Activated T-cell treated with anti-CD3 and anti-CD28 coated beads, Interleukin-2, amount 50 U/mL, for 24 hours (primary cell): ENCODE results near the gene PCDH8.
"Not testable (repeated sequence)": the region's sequence is repeated elsewhere in the genome, so short reads cannot be mapped to it uniquely, and the experiment has no call there.

Source experiments
- DNase-seq: peaks from one replicate; pipeline ENCODE4 v3.0.0-alpha.2; 2020
- H3K27ac Mint-ChIP-seq: 2 replicates; pipeline ENCODE4 v1.8.0; 2020; ENCODE audit warnings: mild to moderate bottlenecking, mixed read lengths
- H3K27me3 Mint-ChIP-seq: 2 replicates; pipeline ENCODE4 v1.8.0; 2020; ENCODE audit warnings: mixed read lengths
- H3K36me3 Mint-ChIP-seq: 2 replicates; pipeline ENCODE4 v1.8.0; 2020; ENCODE audit warnings: low read depth, mixed read lengths
- H3K4me1 Mint-ChIP-seq: 2 replicates; pipeline ENCODE4 v1.8.0; 2020; ENCODE audit warnings: low read depth, mixed read lengths
- H3K4me3 Mint-ChIP-seq: 2 replicates; pipeline ENCODE4 v1.8.0; 2020; ENCODE audit warnings: mild to moderate bottlenecking, moderate library complexity, mixed read lengths
- H3K9me3 Mint-ChIP-seq: 2 replicates; pipeline ENCODE4 v1.8.0; 2020; ENCODE audit warnings: mixed read lengths

PCDH8 gene

DNA sequence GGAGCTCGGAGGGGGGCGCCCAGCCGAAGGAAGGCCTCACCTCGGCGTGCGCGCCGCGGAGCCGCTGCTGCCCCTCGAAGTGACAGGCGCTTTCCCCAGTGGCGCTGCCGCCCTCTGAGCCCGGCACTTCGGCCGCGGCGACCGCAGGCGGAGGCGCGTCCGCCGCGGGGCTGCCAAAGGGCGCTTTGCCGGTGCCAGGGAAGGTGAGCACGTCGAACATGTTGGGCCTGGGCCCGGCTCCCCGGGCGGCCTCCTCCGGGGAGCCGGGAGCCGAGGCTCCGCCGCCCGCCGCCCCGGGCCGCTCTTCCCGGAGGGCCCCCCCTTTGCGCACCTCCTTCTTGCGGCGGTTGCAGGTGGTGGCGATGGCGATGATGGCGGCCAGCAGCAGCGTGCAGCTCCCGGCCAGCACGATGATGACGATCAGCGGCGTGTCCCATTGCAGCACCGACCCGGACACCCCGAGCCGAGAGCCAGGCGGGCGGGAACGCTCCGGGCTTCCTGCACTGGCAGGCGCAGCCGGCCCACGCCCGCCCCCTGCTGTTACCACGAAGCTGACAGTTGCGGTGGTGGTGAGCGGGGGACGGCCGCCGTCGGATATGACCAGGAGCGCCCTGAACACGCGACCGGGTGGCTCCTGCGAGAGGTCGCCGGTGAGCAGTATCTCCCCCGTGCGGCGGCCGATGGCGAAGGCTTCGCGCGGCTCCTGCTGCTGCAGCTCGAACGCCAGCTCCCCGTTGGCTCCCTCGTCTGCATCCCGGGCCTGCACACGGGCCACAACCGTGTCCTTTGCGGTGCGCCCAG is 2.5 kb downstream of the PCDH8 start:
- Mint-ChIP-seq H3K4me3 (no peak overlapping the region), H3K27ac (peak overlapping the region; percentile 59), H3K4me1 (peaks cover 20% of the 10 kb centered on the region), H3K27me3 (peaks cover 76% of the 10 kb centered on the region), H3K36me3 (no peaks in the 10 kb centered on the region), H3K9me3 (peaks cover 2% of the 10 kb centered on the region)
- DNase-seq: peak; percentile 48

DNA sequence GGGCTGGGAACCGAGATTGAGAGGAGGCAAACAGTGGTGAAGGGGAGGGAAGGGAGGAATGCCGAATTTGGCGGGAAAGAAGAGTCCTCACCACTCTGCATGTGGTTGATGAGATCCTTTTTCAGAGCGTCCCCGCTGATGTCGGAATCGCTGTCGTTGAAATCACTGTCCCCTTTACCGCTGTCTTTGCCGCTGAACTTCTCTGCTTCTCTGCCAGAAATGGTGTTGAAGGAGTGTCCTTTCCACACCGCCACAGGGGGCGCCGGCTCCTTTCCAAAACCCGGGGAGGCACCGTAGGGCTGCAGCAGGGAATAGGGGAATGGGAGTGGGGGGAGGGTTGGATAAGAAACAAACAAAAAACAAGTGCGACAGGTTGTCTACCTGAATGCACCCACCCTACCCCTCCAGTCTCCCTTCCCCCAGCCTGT is 3.1 kb downstream of the PCDH8 start:
- Mint-ChIP-seq H3K9me3 (no peaks in the 10 kb centered on the region), H3K27ac (peak overlapping the region; percentile 27), H3K4me3 (no peak overlapping the region), H3K27me3 (peaks cover 76% of the 10 kb centered on the region), H3K4me1 (peaks cover 14% of the 10 kb centered on the region), H3K36me3 (no peaks in the 10 kb centered on the region)
- no peak for DNase-seq

DNA sequence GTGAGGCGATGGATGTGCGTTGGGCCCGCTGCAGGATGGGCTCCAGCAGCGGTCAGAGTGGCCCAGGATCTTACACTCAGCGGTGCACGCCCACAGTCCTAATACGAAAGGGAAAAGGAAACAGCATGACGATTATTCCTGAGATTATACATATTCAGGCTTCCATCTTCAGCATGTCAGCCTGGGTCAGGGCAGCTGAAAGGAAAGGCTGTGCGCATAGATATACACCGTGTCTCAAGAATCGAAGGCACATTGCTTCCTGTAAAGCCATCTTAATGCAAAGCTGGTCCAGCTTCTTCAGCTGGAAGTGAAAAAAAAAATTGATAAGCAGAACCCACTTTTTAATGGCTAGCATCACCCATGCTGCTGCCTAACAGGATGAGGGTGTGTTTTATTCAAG is 3.6 kb downstream of the PCDH8 start:
- H3K9me3 Mint-ChIP-seq: no peaks in the 10 kb centered on the region
- DNase-seq: no peak
- H3K36me3 Mint-ChIP-seq: no peaks in the 10 kb centered on the region
- no peak overlapping the region for H3K4me3 Mint-ChIP-seq
- peaks cover 76% of the 10 kb centered on the region for H3K27me3 Mint-ChIP-seq
- H3K4me1 Mint-ChIP-seq: peaks cover 8% of the 10 kb centered on the region
- peak overlapping the region; percentile 27 for H3K27ac Mint-ChIP-seq

DNA sequence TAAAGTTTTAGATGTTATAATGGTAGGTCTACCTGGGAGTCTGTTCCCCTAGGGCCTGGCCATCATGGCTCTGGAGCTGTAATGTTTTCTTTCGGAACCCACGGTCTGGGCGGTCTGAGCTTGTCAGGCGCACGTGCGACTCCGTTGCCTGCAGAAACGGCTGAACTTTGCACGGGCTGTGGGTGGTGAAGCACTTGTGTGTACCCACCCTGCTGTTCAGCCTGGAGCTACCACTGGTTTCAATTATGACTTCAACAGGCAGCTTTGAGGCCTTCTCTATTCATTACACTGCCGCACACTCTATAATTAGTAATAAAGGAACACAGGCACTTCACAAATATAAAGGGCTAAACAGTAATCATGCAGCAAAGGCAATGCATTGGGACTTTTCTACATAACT is 6.0 kb downstream of the PCDH8 start:
- no peak overlapping the region for H3K4me3 Mint-ChIP-seq
- peaks cover 3% of the 10 kb centered on the region for H3K4me1 Mint-ChIP-seq
- peaks cover 75% of the 10 kb centered on the region for H3K27me3 Mint-ChIP-seq
- H3K36me3 Mint-ChIP-seq: no peaks in the 10 kb centered on the region
- H3K9me3 Mint-ChIP-seq: no peaks in the 10 kb centered on the region
- H3K27ac Mint-ChIP-seq: no peak overlapping the region
- no peak for DNase-seq

DNA sequence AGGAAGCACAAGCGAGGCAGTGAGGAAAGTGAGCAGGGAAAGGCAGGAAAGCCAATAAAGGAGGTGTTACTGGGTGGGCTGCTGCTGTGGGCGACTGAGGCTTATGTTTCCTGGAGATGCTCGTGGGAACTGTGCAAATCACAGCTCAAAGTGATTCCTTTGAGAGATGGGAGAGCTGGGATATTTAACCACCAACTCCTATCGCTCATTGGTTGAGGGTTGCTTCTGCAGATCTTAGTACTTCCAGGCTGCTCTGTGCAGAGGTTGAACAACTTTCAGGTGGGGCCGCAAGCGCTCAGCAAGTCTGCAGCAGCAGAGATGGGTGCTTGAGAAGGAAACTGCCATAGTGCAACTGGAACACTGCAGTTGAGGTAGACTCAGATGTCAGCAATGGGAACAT is 8.4 kb downstream of the PCDH8 start:
- Mint-ChIP-seq H3K9me3 (no peaks in the 10 kb centered on the region), H3K4me3 (no peak overlapping the region), H3K27ac (no peak overlapping the region), H3K27me3 (peaks cover 83% of the 10 kb centered on the region), H3K4me1 (no peaks in the 10 kb centered on the region), H3K36me3 (no peaks in the 10 kb centered on the region)
- no peak for DNase-seq

DNA sequence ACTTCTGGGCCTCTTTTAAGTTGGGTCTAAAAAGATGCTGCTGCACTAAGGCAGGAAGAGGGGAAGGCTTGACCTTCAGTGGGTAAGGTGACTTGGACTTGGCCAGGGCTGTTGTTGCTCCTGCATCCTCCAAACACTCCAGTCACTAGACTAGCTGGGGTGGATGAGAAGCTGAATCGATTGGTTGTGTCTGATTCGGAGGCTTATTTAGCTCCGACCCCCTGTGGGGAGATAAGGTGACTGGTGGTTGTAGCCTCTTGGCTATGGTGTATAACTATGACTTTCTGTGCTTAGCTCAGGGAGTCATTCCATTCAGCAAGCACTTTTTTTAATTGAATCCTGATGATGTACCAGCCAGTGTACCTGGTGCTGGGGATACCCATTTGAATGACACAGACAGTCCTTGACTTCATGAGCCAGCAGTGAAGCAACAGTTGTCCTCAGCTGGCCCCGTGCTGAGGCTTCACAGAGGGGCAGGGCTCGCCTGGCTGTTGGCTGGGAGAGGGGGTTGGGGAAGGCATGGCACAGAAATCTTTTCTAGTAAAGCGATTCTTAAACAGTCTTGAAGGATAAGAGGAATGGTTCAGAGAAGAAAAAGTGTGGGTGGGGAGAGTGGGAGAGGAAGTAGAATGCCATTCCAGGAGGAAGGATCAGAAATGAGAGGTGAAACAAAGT is 9.9 kb downstream of the PCDH8 start:
- Mint-ChIP-seq H3K4me3 (no peak overlapping the region), H3K27me3 (peaks cover 74% of the 10 kb centered on the region), H3K27ac (no peak overlapping the region), H3K4me1 (no peaks in the 10 kb centered on the region), H3K36me3 (no peaks in the 10 kb centered on the region), H3K9me3 (no peaks in the 10 kb centered on the region)
- DNase-seq: no peak

DNA sequence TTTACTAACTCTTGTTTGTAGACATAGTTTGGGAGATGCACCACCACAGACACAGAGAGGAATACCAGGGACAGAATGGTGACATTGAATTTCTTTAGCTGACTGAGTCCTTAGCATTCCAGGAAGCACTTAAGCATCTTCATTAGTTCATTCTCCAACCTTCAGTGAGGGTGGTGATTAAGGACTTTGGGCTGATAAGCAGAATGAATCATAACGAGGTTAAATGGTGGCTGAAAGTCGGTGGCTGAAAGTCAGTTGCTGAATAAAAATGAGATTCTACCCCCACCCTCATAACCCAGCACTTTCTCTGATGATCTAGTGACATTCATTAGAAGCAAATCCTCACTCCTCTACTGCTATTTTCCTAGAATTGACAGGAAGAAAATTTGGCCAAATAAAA is 10.6 kb downstream of the PCDH8 start:
- H3K9me3 Mint-ChIP-seq: no peaks in the 10 kb centered on the region
- H3K27me3 Mint-ChIP-seq: peaks cover 67% of the 10 kb centered on the region
- no peak for DNase-seq
- H3K4me1 Mint-ChIP-seq: no peaks in the 10 kb centered on the region
- no peak overlapping the region for H3K27ac Mint-ChIP-seq
- no peaks in the 10 kb centered on the region for H3K36me3 Mint-ChIP-seq
- H3K4me3 Mint-ChIP-seq: no peak overlapping the region

DNA sequence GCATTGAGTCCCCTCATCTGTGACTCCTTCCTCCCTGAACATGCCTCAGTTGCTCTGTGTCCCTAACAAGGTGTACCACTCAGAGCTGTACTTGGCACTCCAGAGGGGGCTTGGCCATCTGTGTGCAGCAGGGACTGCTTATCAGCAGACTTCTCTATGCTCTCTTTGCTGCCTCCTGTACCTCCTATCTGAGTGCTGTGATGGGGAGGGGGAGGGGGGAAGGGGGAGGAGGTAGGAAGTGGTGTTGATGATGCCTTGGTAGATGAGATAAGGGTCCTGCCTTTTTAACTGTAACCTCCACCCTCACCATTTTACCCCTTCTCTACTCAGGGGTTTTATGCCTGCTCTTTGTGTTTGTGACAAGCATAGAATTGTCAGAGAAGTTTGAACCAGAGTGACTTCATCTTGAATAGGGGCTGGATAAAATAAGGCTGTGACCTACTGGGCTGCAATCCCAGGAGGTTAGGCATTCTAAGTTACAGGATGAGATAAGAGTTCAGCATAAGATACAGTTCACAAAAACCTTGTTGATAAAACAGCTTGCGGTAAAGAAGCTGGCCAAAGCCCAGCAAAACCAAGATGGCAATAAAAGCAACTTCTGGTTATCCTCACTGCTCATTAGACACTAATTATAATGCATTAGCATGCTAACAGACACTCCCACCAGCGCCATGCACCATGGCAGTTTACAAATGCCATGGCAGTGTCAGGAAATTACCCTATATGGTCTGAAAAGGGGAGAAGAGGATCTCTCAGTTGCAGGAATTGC is 13.2 kb downstream of the PCDH8 start:
- no peak for DNase-seq
- H3K4me1 Mint-ChIP-seq: no peaks in the 10 kb centered on the region
- H3K27me3 Mint-ChIP-seq: peaks cover 58% of the 10 kb centered on the region
- no peak overlapping the region for H3K4me3 Mint-ChIP-seq
- H3K36me3 Mint-ChIP-seq: no peaks in the 10 kb centered on the region
- no peak overlapping the region for H3K27ac Mint-ChIP-seq
- H3K9me3 Mint-ChIP-seq: no peaks in the 10 kb centered on the region

DNA sequence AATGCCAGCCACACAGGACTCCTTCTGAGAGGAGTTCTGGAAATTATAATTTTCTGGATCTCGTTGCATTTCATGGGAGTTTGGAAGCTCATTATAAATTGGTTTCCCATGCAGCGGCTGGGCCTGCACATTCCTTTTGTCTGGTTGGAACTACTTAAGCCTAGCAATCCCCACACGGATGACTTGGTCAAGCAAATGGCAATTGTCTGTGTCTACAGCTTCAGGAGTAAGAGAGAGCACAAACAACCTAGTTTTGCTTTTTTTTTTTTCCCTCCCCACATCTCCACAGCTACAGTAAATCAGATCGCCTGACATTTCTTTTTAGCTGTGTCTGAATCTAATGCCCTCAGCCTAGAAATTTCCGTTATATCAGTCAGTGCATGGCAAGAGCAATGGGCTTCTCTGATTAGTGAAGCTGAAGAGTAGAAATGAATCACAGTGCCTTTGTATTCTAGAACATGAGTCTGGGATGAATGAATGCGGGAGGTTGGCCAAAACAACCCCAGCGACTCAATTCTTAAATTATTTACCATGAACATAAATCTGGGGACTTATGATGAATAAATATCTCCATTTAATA is 15.1 kb downstream of the PCDH8 start:
- Mint-ChIP-seq H3K9me3 (no peaks in the 10 kb centered on the region), H3K36me3 (no peaks in the 10 kb centered on the region), H3K27me3 (peaks cover 45% of the 10 kb centered on the region), H3K27ac (no peak overlapping the region), H3K4me1 (no peaks in the 10 kb centered on the region), H3K4me3 (no peak overlapping the region)
- no peak for DNase-seq

DNA sequence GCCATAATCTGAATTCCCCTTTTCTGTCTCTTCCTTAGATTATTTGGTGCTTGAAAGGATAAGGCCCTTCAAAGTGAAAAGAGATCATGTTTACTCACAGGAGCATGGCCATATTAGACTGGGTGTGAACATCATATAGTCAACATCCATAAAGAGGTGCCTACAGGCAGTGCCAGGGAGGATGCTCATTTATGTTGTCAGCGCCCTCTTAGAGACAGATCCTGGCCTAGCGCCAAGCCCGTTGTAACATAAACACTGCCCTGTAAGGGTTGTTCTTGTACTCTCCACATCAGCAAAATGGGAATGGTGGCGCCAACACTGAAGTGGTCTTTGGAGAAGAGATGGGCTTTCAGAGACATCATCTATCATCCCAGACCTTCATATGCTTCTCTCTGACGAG is 16.1 kb downstream of the PCDH8 start:
- DNase-seq: no peak
- Mint-ChIP-seq H3K4me3 (no peak overlapping the region), H3K36me3 (no peaks in the 10 kb centered on the region), H3K9me3 (no peaks in the 10 kb centered on the region), H3K27me3 (peaks cover 39% of the 10 kb centered on the region), H3K27ac (no peak overlapping the region), H3K4me1 (no peaks in the 10 kb centered on the region)

DNA sequence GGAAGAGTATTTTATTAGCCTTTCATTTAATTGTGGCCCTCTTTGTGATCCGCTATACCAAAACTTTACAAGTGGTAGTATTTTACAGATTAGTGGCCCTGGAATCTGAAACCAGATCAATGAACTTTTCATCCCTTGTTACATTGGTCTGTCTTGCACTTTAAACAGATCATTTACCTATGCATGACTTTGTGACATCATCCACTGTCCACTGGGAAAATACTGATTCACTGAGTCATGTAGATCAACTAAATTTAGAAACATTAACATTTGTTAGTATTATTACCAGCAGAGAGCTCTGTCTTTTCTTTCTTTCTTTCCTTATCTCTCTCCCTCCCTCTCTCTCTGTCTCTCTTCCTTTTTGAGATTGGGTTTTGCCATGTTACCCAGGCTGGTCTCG is 17.5 kb downstream of the PCDH8 start:
- H3K27ac Mint-ChIP-seq: no peak overlapping the region
- H3K9me3 Mint-ChIP-seq: no peaks in the 10 kb centered on the region
- H3K36me3 Mint-ChIP-seq: no peaks in the 10 kb centered on the region
- no peak for DNase-seq
- no peak overlapping the region for H3K4me3 Mint-ChIP-seq
- peaks cover 40% of the 10 kb centered on the region for H3K27me3 Mint-ChIP-seq
- no peaks in the 10 kb centered on the region for H3K4me1 Mint-ChIP-seq

DNA sequence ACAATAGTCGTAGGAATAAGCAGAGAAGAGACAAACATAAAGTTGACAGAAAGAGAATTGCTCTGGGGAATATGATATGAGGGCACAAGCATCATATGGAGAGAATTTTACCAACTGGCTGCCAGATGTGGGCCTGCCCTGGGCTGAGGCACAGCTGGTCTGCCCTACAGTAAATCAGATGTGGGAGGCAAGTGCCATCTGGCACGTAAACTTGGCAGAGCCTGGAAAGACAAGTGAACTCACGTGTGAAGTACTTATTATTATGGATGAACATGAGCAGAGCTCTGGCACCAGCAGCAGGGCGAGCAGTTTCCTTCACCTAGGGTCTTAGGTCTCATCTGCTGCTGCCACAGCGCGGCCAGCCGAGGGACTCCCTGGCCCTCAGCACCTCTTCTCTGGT is 20.6 kb downstream of the PCDH8 start:
- Mint-ChIP-seq H3K9me3 (no peaks in the 10 kb centered on the region), H3K27ac (no peak overlapping the region), H3K36me3 (no peaks in the 10 kb centered on the region), H3K27me3 (peaks cover 38% of the 10 kb centered on the region), H3K4me3 (no peak overlapping the region), H3K4me1 (no peaks in the 10 kb centered on the region)
- DNase-seq: no peak

DNA sequence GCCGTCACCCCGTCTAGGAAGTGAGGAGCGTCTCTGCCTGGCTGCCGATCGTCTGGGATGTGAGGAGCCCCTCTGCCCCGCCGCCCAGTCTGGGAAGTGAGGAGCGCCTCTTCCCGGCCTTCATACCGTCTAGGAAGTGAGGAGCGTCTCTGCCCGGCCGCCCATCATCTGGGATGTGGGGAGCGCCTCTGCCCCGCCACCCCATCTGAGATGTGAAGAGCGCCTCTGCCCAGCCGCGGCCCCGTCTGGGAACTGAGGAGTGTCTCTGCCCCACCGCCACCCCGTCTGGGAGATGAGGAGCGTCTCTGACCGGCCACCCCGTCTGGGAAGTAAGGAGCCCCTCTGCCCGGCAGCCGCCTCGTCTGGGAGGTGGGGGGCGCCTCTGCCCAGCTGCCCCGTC is 30.6 kb downstream of the PCDH8 start:
- H3K27ac Mint-ChIP-seq, H3K9me3 Mint-ChIP-seq, H3K4me3 Mint-ChIP-seq, H3K4me1 Mint-ChIP-seq, H3K36me3 Mint-ChIP-seq, DNase-seq: not testable (repeated sequence)
- H3K27me3 Mint-ChIP-seq: peaks cover 12% of the 10 kb centered on the region

DNA sequence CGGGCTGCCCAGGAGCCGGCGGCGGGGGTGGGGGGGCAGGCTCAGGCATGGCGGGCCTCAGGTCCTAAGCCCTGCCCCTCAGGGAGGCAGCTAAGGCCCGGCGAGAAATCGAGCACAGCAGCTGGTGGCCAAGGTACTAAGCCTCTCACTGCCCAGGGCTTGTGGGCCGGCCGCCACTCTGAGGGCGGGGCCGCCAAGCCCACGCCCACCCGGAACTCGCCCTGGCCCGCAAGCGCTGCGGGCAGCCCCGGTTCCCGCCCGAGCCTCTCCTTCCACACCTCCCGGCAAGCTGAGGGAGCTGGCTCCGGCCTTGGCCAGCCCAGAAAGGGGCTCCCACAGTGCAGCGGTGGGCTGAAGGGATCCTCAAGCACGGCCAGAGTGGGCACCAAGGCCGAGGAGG is 33.1 kb downstream of the PCDH8 start:
- H3K4me3 Mint-ChIP-seq: no peak overlapping the region
- no peaks in the 10 kb centered on the region for H3K36me3 Mint-ChIP-seq
- no peak overlapping the region for H3K27ac Mint-ChIP-seq
- DNase-seq: no peak
- peaks cover 12% of the 10 kb centered on the region for H3K27me3 Mint-ChIP-seq
- peaks cover 2% of the 10 kb centered on the region for H3K9me3 Mint-ChIP-seq
- no peaks in the 10 kb centered on the region for H3K4me1 Mint-ChIP-seq
